GM19328 (cell line): Measurements from ENCODE around the gene TRIM73.
"Not testable (repeated sequence)": the region's sequence is repeated elsewhere in the genome, so short reads cannot be mapped to it uniquely, and the experiment has no call there.

Source experiments
- ATAC-seq: cut with Tn5 transposase; IDR thresholded peaks from one replicate; pipeline ENCODE4 v1.9.1; 2021; ENCODE audit warnings: mild to moderate bottlenecking, moderate library complexity; ENCODE audit not compliant: unreplicated experiment

The TRIM73 gene

GRCh38 chr7:75395329-75395728 is at the start of gene TRIM73:
Gene TRIM73, plus strand, starts transcription at chr7:75395629. Its CDS starts 3,305 bp downstream, at chr7:75398934.
- ATAC-seq, result not testable (repeated sequence)

GRCh38 chr7:75358671-75359541 is 36.5 kb upstream of the TRIM73 start:
- ATAC-seq, result peak; percentile 57

DNA sequence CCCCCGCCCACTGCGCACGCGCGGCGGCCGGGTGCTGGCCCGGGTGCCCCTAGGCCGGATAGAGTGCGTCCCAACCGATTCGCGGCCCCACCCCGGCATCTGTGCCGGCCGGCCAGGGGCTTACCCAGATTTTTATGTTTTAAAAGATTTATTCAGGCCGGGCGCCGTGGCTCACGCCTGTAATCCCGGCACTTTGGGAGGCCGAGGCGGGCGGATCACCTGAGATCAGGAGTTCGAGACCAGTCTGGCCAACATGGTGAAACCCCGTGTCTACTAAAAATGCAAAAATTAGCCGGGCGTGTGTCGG is 35.9 kb upstream of the TRIM73 start:
- not testable (repeated sequence) for ATAC-seq

DNA sequence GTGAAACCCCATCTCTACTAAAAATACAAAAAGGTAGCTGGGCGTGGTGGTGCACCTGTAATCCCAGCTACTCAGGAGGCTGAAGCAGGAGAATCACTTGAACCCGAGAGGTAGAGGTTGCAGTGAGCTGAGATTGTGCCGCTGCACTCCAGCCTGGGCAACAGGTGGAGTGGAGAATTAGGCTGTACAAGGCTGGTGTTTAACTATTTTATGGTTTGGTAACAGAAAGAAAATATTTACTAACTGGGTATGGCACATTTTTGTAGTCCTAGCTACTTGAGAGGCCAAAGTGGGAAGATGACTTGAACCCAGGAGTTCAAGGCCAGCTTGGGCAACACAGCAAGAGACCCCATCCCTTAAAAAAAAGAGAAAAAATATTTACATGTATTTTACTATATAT is 31.4 kb upstream of the TRIM73 start:
- ATAC-seq, result not testable (repeated sequence)

DNA sequence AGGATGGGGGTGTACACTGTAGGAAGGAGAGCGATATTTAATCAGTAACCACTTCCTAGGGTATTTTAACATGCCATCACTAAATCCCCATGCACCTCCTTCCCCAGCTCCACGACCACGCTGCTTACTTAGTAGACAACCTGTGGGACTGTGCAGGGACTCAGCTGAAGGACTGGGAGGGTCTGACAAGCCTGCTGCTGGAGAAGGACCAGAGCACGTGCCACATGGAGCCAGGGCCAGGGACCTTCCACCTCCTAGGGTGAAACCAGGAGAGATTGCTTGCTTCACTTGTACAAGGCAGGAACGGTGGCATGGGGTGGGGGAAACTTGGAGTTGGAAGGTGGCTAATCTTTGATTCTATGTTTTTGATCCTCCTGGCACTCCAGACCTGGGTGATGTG is 28.8 kb upstream of the TRIM73 start:
- not testable (repeated sequence) for ATAC-seq

DNA sequence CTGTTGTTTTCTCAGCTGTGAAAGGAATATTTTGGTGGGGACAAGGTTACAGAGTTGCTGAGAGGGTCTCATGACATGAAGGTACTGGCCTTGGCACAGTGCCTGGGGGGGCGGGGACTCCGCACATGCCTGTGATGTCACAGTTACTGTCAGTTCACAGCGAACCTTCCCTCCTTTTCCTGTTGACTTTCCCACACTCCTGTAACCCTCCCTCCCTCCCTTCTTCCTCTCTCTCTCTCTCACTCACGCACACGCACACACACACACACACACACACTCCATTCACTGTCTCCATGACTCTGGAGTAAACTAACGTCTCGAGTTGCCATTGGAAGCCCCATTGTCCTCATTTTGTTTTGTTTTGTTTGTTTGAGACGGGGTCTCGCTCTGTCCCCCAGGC is 28.1 kb upstream of the TRIM73 start:
- ATAC-seq, result not testable (repeated sequence)

DNA sequence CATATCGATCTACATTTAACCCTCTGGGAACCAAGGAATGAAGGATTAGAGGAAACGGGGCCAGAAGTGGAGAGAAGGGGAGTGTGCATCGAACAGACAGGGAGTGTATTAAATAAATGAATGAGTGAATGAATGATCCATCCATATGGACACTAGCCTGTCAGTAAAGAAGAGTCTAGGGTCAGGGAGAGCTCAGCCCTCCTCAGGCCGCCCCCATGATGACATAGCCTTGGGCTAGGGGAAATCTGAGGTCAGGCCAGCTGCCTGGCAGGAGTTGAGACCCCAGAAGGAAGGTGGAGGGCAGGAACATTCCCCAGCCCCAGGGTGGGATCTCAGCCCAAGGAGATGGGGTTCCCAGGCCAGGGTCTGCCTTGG is 21.3 kb upstream of the TRIM73 start:
- ATAC-seq, result not testable (repeated sequence)

DNA sequence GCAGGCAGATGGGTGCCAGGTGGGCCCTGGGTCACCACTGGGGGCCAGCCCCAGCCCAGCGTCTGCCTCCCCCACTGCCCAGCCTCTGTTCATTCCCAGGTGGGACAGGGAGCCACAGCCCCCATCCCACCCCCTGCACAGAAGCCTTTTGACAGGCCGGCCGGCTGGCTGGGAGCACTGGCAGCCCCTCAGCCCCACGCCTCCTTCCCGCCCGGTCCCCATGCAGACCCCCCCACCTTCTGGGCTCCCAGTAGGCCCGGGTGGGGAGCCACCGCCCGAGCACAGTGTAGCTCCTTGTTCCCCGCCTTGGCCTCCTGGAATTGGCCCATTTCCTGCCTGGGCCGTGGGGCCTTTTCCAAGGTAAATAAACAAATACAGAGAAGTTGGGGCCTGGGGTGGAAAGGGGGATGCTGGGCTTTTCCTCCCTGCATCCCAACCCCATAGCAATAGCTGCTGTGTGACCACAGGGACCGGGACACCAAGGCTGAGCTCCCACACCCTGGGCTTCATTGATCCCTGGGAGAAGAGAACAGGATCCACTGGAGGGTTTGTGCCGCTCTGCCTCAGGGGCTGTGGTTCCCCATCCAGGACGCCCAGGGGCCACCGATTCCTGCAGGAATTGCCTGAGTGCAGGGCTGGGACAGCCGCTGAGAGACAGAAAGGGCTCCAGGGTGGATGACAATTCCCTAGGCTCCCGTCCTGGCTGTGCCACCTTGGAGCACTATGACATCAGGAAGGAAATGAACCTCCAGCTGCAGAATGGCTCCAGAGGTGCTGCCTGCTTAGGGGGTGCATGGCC is 20.7 kb upstream of the TRIM73 start:
- ATAC-seq, result not testable (repeated sequence)

DNA sequence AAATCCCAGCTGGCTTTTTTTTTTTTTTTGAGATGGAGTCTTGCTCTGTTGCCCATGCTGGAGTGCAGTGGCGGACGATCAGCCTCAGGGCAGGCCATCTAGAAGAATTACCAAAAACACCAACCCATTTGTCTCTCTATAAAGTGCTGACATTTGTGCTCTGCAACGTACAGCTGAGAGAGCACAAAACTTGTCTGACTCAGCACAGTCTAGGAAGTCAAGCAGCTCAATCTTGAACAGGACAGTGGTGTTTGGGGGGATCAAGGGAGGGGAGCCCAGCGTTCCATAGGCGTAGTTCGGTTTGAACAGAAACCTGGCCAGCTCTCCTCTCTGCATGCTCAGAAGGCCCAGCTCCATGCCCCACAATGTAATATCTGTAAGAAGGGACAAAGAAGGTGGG is 2.2 kb upstream of the TRIM73 start:
- not testable (repeated sequence) for ATAC-seq

DNA sequence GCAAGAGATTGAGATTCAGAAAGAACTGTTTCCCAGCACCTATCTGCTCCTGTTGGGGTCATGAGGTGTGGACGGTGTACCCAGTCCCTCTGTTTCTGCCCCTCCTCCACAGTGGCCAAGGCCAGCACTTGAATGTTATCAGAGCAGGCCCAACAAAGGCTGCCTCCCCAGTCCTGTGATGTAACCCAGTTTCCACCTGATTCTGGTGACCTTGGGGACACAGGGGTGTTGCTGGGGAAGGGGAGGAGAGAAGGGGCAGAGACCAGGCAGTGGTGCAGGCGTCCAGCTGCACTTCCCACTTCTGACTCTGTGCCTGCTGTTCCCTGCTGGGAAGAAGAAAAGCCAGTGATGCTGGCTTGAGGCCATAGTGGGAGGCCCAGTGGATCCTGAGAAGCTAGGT is 2.4 kb downstream of the TRIM73 start:
- ATAC-seq, result not testable (repeated sequence)

GRCh38 chr7:75398771-75399700 is 3.6 kb downstream of the TRIM73 start:
- ATAC-seq, result not testable (repeated sequence)

GRCh38 chr7:75400575-75400974 is 5.1 kb downstream of the TRIM73 start:
- not testable (repeated sequence) for ATAC-seq

GRCh38 chr7:75403455-75404443 is 8.3 kb downstream of the TRIM73 start:
- not testable (repeated sequence) for ATAC-seq

- ATAC-seq, result not testable (repeated sequence)
Measured at GRCh38 chr7:75404663-75405062, 9.2 kb downstream of the TRIM73 start.

DNA sequence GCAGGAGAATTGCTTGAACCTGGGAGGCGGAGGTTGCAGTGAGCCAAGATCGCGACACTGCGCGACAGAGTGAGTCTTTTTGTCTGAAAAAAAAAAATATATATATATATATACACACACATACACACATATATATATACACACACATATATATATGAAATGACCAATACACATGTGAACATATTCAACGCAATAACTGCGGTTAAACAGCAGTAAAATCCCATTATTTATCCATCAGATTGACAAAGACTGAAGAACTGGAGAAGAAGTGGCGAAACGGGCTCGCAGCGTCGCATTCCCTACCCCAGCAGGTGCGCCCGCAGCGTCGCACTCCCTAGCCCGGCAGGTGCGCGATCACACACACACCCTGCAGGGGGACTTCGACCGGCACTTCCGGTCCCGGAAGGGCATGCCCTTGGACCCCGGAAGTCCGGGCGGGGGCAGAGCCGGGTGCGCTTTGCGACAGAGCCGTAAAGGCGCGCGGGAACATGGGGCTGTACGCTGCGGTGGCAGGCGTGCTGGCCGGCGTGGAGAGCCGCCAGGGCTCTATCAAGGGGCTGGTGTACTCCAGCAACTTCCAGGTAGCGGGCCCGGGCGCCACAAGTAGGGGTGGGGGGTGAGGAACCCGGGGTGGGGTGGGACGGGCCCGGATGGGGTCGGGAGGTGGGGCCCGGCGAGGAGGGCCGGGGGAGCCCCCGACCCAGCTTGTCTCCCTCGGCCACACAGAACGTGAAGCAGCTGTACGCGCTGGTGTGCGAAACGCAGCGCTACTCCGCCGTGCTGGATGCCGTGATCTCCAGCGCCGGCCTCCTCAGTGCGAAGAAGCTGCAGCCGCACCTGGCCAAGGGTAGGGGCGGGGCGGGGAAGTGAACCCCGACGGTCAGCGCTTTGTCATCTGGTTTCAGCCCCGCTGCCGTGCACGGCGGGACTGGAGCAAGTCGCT is 14.7 kb downstream of the TRIM73 start:
- ATAC-seq, result peak; percentile 92

- not testable (repeated sequence) for ATAC-seq
Measured at GRCh38 chr7:75410823-75411173, 15.4 kb downstream of the TRIM73 start.

- ATAC-seq, result not testable (repeated sequence)
Measured at GRCh38 chr7:75414204-75414603, 18.8 kb downstream of the TRIM73 start.

DNA sequence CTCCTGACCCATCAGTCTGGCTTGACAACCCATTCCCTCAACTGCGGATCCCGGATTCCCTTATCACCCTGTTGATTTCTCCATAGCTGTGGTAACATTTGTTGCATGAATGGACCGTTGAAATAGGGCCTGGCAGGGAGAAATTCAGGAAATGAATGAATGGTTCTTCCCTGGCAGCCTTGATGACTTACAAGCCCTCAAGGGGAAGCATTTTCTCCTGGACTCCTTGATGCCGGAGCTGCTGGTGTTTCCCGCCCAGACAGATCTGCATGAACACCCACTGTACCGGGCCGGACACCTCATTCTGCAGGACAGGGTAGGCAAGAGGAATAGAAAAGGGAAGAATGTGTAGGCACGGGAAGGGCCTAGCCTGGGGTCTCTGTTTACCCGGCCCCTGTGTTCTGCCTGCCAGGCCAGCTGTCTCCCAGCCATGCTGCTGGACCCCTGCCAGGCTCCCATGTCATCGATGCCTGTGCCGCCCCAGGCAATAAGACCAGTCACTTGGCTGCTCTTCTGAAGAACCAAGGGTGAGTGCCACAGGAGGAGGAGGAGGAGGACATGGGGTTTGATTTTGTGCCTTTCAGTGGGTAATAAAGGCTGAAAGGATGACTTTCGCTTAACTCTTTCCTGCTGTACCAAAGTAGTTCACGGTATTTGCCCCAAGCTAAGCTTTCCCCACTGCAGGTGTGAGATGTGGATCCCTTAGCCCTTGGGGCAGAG is 19.4 kb downstream of the TRIM73 start:
- not testable (repeated sequence) for ATAC-seq
